Right lobe of liver (tissue), 6 donors: ENCODE data around the gene EYA3. TPM values are rescaled to one million over a fixed set of nuclear protein-coding genes. Genes with fewer than 3 reads are reported as not detected.

Source experiments
- ATAC-seq, 4 donors: fragments of 200-7000 bp; cut with Tn5 transposase; one replicate each; pipeline ENCODE4 v1.9.1; 2020; ENCODE audit warnings: mild to moderate bottlenecking in 4 of 4, moderate library complexity in 4 of 4
- DNase-seq, 3 donors: peaks; one replicate each; pipeline ENCODE4 v3.0.0-alpha.2; 2020
- H3K27ac ChIP-seq, 3 donors: fragments of 200-600 bp; one replicate each; pipeline ENCODE4 v1.8.0; 2022
- H3K27me3 ChIP-seq, 2 donors: fragments of 200-600 bp; one replicate each; pipeline ENCODE4 v1.8.0; 2022
- H3K36me3 ChIP-seq, 4 donors: fragments of 200-600 bp; sonication (generic) in 1 of 4; one replicate each; pipeline versions ENCODE4 v1.5.1 to v1.8.0; 2017 to 2022; ENCODE audit warnings: control low read depth in 1 of 4
- H3K4me1 ChIP-seq, 4 donors: fragments of 200-600 bp; sonication (generic) in 1 of 4; one replicate each; pipeline versions ENCODE4 v1.5.1 to v1.8.0; 2017 to 2022; ENCODE audit warnings: control low read depth in 1 of 4
- H3K4me3 ChIP-seq, 3 donors: fragments of 200-600 bp; one replicate each; pipeline ENCODE4 v1.8.0; 2022
- H3K9me3 ChIP-seq, 4 donors: fragments of 200-600 bp; sonication (generic) in 1 of 4; one replicate each; pipeline versions ENCODE4 v1.5.1 to v1.8.0; 2017 to 2022; ENCODE audit warnings: control low read depth in 1 of 4
- POLR2A ChIP-seq: fragments of 450-650 bp; IDR thresholded peaks from one replicate; pipeline ENCODE4 v1.6.1; 2017; ENCODE audit warnings: antibody characterized with exemption, mild to moderate bottlenecking
- WGBS: methylation state at CpG from one replicate; pipeline ENCODE4 v1.1.6; 2018; ENCODE audit warnings: low coverage, low lambda C conversion rate; ENCODE audit not compliant: insufficient coverage; ENCODE audit errors: missing lambda C conversion rate; 5-methylcytosine and 5-hydroxymethylcytosine counted together
- intact Hi-C, 2 donors: fragments of 100-400 bp; cut with DNase I; formaldehyde crosslinking; loops; one replicate each; pipeline versions ENCODE4 v1.11.2 to v1.14.1; 2022
- total RNA-seq, 6 experiments: library from RNA; depleted of rRNA in 2 of 6; stranded (reverse); fragments of >200 nt in 2 of 6; fragmentation: NEBNext Ultra II Directional in 3 of 6; extraction: Animal tissue kit (Norgen Biotek cat#: 25700) in 3 of 6; gene quantifications; one replicate each; pipeline versions ENCODE4 v1.1.0 to v1.2.4, GENCODE V29; 2016 to 2023
- TF ChIP-seq, protein P1 (sequence below), 4 donors: fragments of 200-600 bp in 3 of 4; fragments of 450-650 bp in 1 of 4; IDR thresholded peaks; one replicate each; pipeline versions ENCODE4 v1.5.1 to v1.8.0; 2016 to 2022; ENCODE audit warnings: antibody characterized with exemption in 4 of 4, mild to moderate bottlenecking in 2 of 4
- donor health status: DM: no; HTN: yes; CAD: no.
- donor health status: DM: no; HTN: no; CAD: no.
- donor health status: DM: no; HTN: no; CAD: no.
- donor health status: DM: no; HTN: yes; CAD: no.
- donor health status: DM: no; HTN: yes; CAD: no.

The EYA3 gene
- total RNA-seq, 6 experiments from 2014 or later: 6.6 to 10.2 (median 7.3) TPM

DNA sequence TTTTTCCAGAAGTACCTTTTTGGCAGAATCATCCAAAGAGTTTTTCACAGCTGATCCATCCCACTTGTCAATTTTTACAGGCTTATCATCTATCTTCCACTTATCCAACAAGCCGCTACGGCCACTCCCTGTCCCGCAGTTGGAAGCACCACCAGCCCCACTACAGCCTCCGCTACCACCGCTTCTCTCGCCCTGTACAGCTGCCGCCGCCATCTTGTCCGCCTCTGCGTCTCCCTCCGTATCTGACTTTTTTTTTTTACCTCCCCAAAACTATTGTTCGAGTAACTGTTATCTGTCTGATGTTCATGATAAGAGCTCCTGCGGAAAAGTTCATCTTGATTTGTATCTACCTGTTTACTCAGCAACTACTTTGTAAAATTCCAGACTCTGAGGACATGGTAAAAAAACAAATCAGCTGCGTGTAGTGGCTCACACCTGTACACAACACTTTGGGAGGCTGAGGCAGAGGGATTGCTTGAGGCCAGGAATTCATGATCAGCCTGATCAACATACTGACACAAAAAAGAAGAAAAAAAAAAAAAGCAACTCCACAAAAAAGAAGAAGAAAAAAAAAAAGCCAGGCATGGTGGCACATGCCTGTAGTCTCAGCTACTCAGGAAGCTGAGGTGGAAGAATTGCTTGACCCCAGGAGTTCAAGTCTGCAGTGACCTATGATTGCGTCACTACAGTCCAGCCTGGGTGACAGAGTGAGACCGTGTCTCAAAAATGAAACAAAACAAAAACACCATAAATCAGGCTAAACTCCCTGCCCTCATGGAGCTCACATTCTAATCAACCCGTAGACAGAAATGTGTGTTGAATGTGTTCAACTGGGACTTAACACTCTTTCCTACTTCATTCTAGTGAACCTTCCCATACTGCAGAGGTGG is 8.0 kb upstream of the EYA3 start:
- Histone ChIP-seq H3K36me3 (no peaks in the 10 kb centered on the region), H3K4me3 (no peak overlapping the region), H3K27ac (no peak overlapping the region), H3K27me3 (no peaks in the 10 kb centered on the region), H3K4me1 (no peaks in the 10 kb centered on the region), H3K9me3 (no peaks in the 10 kb centered on the region)
- DNase-seq: no peak
- TF ChIP-seq POLR2A: no peak
- TF ChIP-seq, protein P1, sequence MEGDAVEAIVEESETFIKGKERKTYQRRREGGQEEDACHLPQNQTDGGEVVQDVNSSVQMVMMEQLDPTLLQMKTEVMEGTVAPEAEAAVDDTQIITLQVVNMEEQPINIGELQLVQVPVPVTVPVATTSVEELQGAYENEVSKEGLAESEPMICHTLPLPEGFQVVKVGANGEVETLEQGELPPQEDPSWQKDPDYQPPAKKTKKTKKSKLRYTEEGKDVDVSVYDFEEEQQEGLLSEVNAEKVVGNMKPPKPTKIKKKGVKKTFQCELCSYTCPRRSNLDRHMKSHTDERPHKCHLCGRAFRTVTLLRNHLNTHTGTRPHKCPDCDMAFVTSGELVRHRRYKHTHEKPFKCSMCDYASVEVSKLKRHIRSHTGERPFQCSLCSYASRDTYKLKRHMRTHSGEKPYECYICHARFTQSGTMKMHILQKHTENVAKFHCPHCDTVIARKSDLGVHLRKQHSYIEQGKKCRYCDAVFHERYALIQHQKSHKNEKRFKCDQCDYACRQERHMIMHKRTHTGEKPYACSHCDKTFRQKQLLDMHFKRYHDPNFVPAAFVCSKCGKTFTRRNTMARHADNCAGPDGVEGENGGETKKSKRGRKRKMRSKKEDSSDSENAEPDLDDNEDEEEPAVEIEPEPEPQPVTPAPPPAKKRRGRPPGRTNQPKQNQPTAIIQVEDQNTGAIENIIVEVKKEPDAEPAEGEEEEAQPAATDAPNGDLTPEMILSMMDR (IDR thresholded peaks at IDR 0.05): no peak
- WGBS: 78% methylated on average over 17 of the region's 17 CpGs
- ATAC-seq: no peak
- intact Hi-C loops: loop anchor here (10.0 kb wide), 2 partner anchors 98 to 108 kb away; no protein-coding TSS in a partner anchor

- TF ChIP-seq, protein P1 (IDR thresholded peaks at IDR 0.05): peak; percentile 78 to 91 (median 90)
- TF ChIP-seq POLR2A: no peak
- H3K36me3 ChIP-seq: no peaks in the 10 kb centered on the region
- WGBS: 17% methylated on average over 6 of the region's 6 CpGs
- peak; percentile 60 to 80 (median 65) for DNase-seq
- H3K27me3 ChIP-seq: no peaks in the 10 kb centered on the region
- no peak overlapping the region for H3K4me3 ChIP-seq
- peak; percentile 46 to 54 (median 52) for ATAC-seq
- H3K27ac ChIP-seq: no peak overlapping the region
- H3K9me3 ChIP-seq: no peaks in the 10 kb centered on the region
- intact Hi-C loops: loop anchor here (10.0 kb wide), 2 partner anchors 104 to 114 kb away; no protein-coding TSS in a partner anchor
- H3K4me1 ChIP-seq: peaks cover 0 to 17% (median 7%) of the 10 kb centered on the region in 4 donors
These were observed 2.8 kb upstream of the EYA3 start for GRCh38 chr1:28091043-28091781.

GRCh38 chr1:28087614-28088167 is 719 bp downstream of the EYA3 start:
- H3K9me3 ChIP-seq: no peaks in the 10 kb centered on the region
- DNase-seq: no peak
- intact Hi-C loops: no loop called here
- ATAC-seq: peak in 2 of 4 donors; percentile 3 to 6
- no peaks in the 10 kb centered on the region for H3K36me3 ChIP-seq
- peak overlapping the region; percentile 69 to 75 (median 74) for H3K27ac ChIP-seq
- TF ChIP-seq, protein P1 (IDR thresholded peaks at IDR 0.05): peak in 1 of 4 donors; percentile 13
- TF ChIP-seq POLR2A: no peak
- 1% methylated on average over 15 of the region's 16 CpGs for WGBS
- peaks cover 0 to 26% (median 7%) of the 10 kb centered on the region in 4 donors for H3K4me1 ChIP-seq
- H3K27me3 ChIP-seq: no peaks in the 10 kb centered on the region
- peak overlapping the region; percentile 71 to 97 (median 90) for H3K4me3 ChIP-seq

GRCh38 chr1:28086651-28087050 is 1.8 kb downstream of the EYA3 start:
- intact Hi-C loops: no loop called here
- no peaks in the 10 kb centered on the region for H3K9me3 ChIP-seq
- peaks cover 0 to 26% (median 7%) of the 10 kb centered on the region in 4 donors for H3K4me1 ChIP-seq
- 0% methylated on average over 1 of the region's 1 CpG for WGBS
- no peak overlapping the region for H3K27ac ChIP-seq
- TF ChIP-seq POLR2A: no peak
- TF ChIP-seq, protein P1 (IDR thresholded peaks at IDR 0.05): no peak
- ATAC-seq: no peak
- no peak for DNase-seq
- no peak overlapping the region for H3K4me3 ChIP-seq
- no peaks in the 10 kb centered on the region for H3K27me3 ChIP-seq
- no peaks in the 10 kb centered on the region for H3K36me3 ChIP-seq
